Heart left ventricle (tissue), 16 donors: ENCODE results near the gene CGB8. TPM values are rescaled to one million over a fixed set of nuclear protein-coding genes. Genes with fewer than 3 reads are reported as not detected.
A peak's percentile ranks its signal among the peaks of the same experiment; 100 is the strongest.

Experiments
- ATAC-seq, 4 donors: fragments of 200-7000 bp; cut with Tn5 transposase; one replicate each; pipeline ENCODE4 v1.9.1; 2020 to 2022; ENCODE audit warnings: moderate library complexity in 4 of 4, mild to moderate bottlenecking in 3 of 4, moderate number of reproducible peaks in 1 of 4
- DNase-seq, 5 donors: peaks; one replicate each; pipeline ENCODE4 v3.0.0-alpha.2; 2020
- H3K27ac ChIP-seq, 12 donors: fragments of 200-600 bp; sonication (generic) in 4 of 12; one replicate each; pipeline versions ENCODE4 v1.5.0 to v1.8.0; 2016 to 2022; ENCODE audit warnings: mild to moderate bottlenecking in 2 of 12
- H3K27me3 ChIP-seq, 9 donors: fragments of 200-600 bp; sonication (generic) in 2 of 9; one replicate each; pipeline versions ENCODE4 v1.5.1 to v1.8.0; 2016 to 2022; ENCODE audit warnings: mild to moderate bottlenecking in 3 of 9
- H3K36me3 ChIP-seq, 9 donors: fragments of 200-600 bp; sonication (generic) in 2 of 9; one replicate each; pipeline versions ENCODE4 v1.5.0 to v1.8.0; 2018 to 2022; ENCODE audit warnings: mild to moderate bottlenecking in 2 of 9
- H3K4me1 ChIP-seq, 12 donors: fragments of 200-600 bp; sonication (generic) in 4 of 12; one replicate each; pipeline versions ENCODE4 v1.5.0 to v1.8.0; 2016 to 2022; ENCODE audit warnings: mild to moderate bottlenecking in 3 of 12
- H3K4me3 ChIP-seq, 12 donors: fragments of 200-600 bp; sonication (generic) in 4 of 12; one replicate each; pipeline versions ENCODE4 v1.5.0 to v1.8.0; 2017 to 2022; ENCODE audit warnings: mild to moderate bottlenecking in 9 of 12, moderate library complexity in 4 of 12
- H3K9me3 ChIP-seq, 12 donors: fragments of 200-600 bp; sonication (generic) in 4 of 12; one replicate each; pipeline versions ENCODE4 v1.5.0 to v1.8.0; 2016 to 2022; ENCODE audit warnings: mild to moderate bottlenecking in 1 of 12
- CTCF ChIP-seq, 12 donors: fragments of 200-600 bp; sonication (generic) in 4 of 12; IDR thresholded peaks; one replicate each; pipeline versions ENCODE4 v1.5.0 to v1.8.0; 2018 to 2022; ENCODE audit warnings: antibody characterized with exemption in 12 of 12, mild to moderate bottlenecking in 5 of 12
- POLR2A ChIP-seq, 2 donors: fragments of 450-650 bp; IDR thresholded peaks; one replicate each; pipeline ENCODE4 v1.6.1; 2017; ENCODE audit warnings: antibody characterized with exemption in 2 of 2, mild to moderate bottlenecking in 2 of 2, moderate library complexity in 2 of 2
- WGBS, 4 donors: extraction: QIAGEN DNeasy Blood & Tissue Kit in 2 of 4; methylation state at CpG; one replicate each; pipeline versions ENCODE4 v1.1.5 to v1.1.7; 2013 to 2018; 5-methylcytosine and 5-hydroxymethylcytosine counted together
- intact Hi-C, 10 donors: fragments of 100-400 bp; cut with DNase I; formaldehyde crosslinking; loops; one replicate each; pipeline versions ENCODE4 v1.11.1 to v1.14.2; 2022
- microRNA-seq, 4 donors: library from miRNA; unstranded; fragments of <30 nt; microRNA quantifications; one replicate each; pipeline versions ENCODE4 to v1.2.0, GENCODE V29; 2017 to 2020
- polyA plus RNA-seq, 2 donors: library from polyadenylated mRNA; stranded (reverse); fragments of 200-250 nt; gene quantifications; one replicate each; pipeline ENCODE4 v1.2.3, GENCODE V29; 2013
- total RNA-seq, 9 donors: library from RNA; depleted of rRNA in 2 of 9; stranded (reverse); fragments of >200 nt in 2 of 9; fragmentation: NEBNext Ultra II Directional in 3 of 9; extraction: Animal tissue kit (Norgen Biotek cat#: 25700) in 3 of 9; gene quantifications; one replicate each; pipeline versions ENCODE4 v1.1.0 to v1.2.4, GENCODE V29; 2016 to 2023
- donor health status: ischemic (EF 13 %, LVEDD 7.1; RV severe dilation, severe dysfunction).
- donor health status: healthy with polysubstance abuse.
- donor health status: DM: no; HTN: yes; CAD: no.
- donor health status: DM: no; HTN: no; CAD: no.
- donor health status: ischemic (EF 25% LVEDD 6.9; RV normal size, moderate dysfunction).
- donor health status: ischemic (EF 25% LVEDD 5.7; RV mildly dilated, moderate dysfunction).
- donor health status: healthy.
- donor health status: DM: yes; HTN: yes; CAD: no.
- donor health status: ischemic (EF 35%, LVEDD 5.7; RV mildly dilated, moderate dysfunction).
- donor health status: nonischemic (EF 11% LVEDD 7.7; RV severe dilation, severe dysfunction).
- donor health status: DM: yes; HTN: yes; CAD: no.
- donor health status: PGD.
- donor health status: ischemic (EF 29% LVEDD 5.4; RV normal size, mild dysfunction).
- donor health status: nonischemic (EF 23%, LVEDD 6.1; RV moderate dilation, normal function).

The CGB8 gene
- total and polyA plus RNA-seq, 11 donors = not detected

DNA sequence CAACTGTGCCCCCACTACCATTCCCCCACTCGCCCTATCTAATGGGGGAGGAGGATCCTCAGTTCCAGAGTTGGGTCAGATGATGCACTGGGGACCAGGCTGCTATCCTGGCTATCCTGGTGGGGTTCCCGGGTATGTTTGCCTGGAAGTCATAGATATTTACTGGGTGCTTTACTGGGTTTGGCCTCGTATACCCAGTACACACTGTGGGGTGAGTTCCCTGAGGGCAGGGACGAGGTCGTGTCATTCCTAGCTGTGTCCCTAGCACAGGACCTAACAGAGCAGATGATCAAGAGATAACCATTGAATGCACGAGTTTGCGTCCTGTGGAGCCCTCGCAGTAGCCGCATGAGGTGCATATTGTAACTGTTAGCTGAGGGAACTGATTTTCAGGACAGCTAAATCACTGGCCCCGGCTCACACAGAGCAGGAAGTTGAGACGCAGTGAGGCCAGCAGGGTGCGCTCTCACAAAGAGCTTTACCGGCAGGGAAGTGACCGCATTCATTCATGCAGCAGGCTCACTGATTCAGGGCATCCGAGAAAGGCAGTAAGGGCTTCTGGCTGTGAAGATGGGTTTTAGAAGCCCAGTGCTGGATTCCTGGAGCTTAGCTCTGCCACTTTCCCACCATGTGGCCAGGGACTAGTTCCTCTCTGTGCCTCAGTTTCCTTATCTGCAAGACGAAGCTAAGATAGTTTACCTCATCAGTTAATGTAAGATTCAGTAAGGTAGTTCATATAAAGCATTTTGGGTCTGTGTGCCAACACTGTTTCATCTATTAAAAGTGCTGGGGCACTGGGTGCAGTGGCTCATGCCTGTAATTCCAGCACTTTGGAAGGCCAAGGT, 49.2 kb downstream of the CGB8 start:
- Histone ChIP-seq H3K9me3 (no peaks in the 10 kb centered on the region), H3K4me1 (peaks cover under 1 to 8% (median 3%) of the 10 kb centered on the region in 12 donors), H3K27ac (no peak overlapping the region), H3K4me3 (no peak overlapping the region), H3K27me3 (no peaks in the 10 kb centered on the region), H3K36me3 (peaks cover 0 to 32% (median 21%) of the 10 kb centered on the region in 9 donors)
- 58 to 84% (median 59%) methylated on average over 6 to 16 of the region's 16 CpGs for WGBS, 4 donors
- ATAC-seq (peak in 3 of 4 donors; percentile 53 to 60 (median 55)), DNase-seq (peak in 1 of 5 donors; percentile 78)
- intact Hi-C loops = loop anchor here in 4 of 10 donors (10.0 kb wide), 3 partner anchors 195 to 215 kb away; no protein-coding TSS in a partner anchor
- TF ChIP-seq POLR2A (IDR thresholded peaks at IDR 0.05) = no peak
- TF ChIP-seq CTCF (IDR thresholded peaks at IDR 0.05) = peak; percentile 36 to 68 (median 49)

DNA sequence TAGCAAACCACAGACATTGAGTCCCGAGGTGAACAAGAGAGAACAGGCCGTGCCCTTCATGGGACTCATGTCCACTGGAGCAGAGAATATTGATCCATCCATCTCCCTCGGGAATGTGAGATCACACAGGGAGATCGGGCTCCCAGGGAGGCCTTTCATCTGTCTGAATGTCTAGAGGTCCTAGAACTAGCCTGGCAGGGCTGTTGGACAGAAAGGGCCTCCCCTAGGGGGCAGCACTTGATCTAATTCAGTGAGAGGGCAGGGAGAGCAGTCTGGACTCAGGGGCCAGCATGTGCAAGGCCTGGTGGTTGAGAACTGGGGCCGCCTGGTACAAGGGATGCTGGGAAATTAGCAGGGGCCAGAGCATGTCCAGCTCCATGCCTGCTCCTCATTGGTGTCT, 50.9 kb downstream of the CGB8 start:
- Histone ChIP-seq H3K4me3 (no peak overlapping the region), H3K36me3 (peaks cover 0 to 15% (median 3%) of the 10 kb centered on the region in 9 donors), H3K9me3 (no peaks in the 10 kb centered on the region), H3K4me1 (peaks cover 6 to 17% (median 12%) of the 10 kb centered on the region in 12 donors), H3K27ac (no peak overlapping the region), H3K27me3 (no peaks in the 10 kb centered on the region)
- intact Hi-C loops = loop anchor here in 4 of 10 donors (10.0 kb wide), 3 partner anchors 197 to 217 kb away; no protein-coding TSS in a partner anchor
- TF ChIP-seq POLR2A (IDR thresholded peaks at IDR 0.05) = no peak
- peak in 11 of 12 donors; percentile 10 to 47 (median 33) for TF ChIP-seq CTCF (IDR thresholded peaks at IDR 0.05)
- WGBS, 4 donors = 68 to 81% (median 72%) methylated on average over 5 of the region's 5 CpGs
- DNase-seq (no peak), ATAC-seq (no peak)

Small RNA genes within 50 kb of the gene (microRNA-seq; reads per million reads assigned to microRNA genes)
- gene MIR6798 = 0 to 0.26 (median 0) reads per million in 4 donors

Other genes starting within 250 kb of the CGB8 start
- 100 to 1,000 TPM in 1 of 9 donors, 10 to 100 TPM in 8; 39.8 to 103 (median 61.7) TPM for gene BCAT2, start 238.1 kb downstream of the CGB8 start, total RNA-seq
- 10 to 100 TPM; 62.5 to 84.7 TPM for gene BCAT2, start 238.1 kb downstream of the CGB8 start, polyA plus RNA-seq
- gene HSD17B14, start 212.6 kb downstream of the CGB8 start, total RNA-seq = 1 to 10 TPM in 8 of 9 donors, not detected in 1; 1.2 to 5.4 (median 3.3) TPM
- 1 to 10 TPM; 1.6 to 2.7 TPM for gene HSD17B14, start 212.6 kb downstream of the CGB8 start, polyA plus RNA-seq
- 10 to 100 TPM in 8 of 9 donors, 1 to 10 TPM in 1; 7.5 to 66.9 (median 24.8) TPM for gene PLEKHA4, start 180.5 kb downstream of the CGB8 start, total RNA-seq
- 10 to 100 TPM; 28.6 to 32.0 TPM for gene PLEKHA4, start 180.5 kb downstream of the CGB8 start, polyA plus RNA-seq
- gene PPP1R15A, start 176.7 kb downstream of the CGB8 start, total RNA-seq = 10 to 100 TPM; 51.7 to 88.2 (median 62.6) TPM
- gene PPP1R15A, start 176.7 kb downstream of the CGB8 start, polyA plus RNA-seq = 100 to 1,000 TPM in 1 of 2 donors, 10 to 100 TPM in 1; 86.6 to 181 TPM
- 1 to 10 TPM in 1 of 9 donors, under 1 TPM in 5, not detected in 3; 0.21 to 1.1 (median 0.32) TPM for gene TULP2, start 150.4 kb downstream of the CGB8 start, total RNA-seq
- under 1 TPM in 1 of 2 donors, not detected in 1; 0.26 TPM for gene TULP2, start 150.4 kb downstream of the CGB8 start, polyA plus RNA-seq
- 100 to 1,000 TPM; 200 to 428 (median 286) TPM for gene NUCB1, start 148.8 kb downstream of the CGB8 start, total RNA-seq
- 100 to 1,000 TPM; 179 to 384 TPM for gene NUCB1, start 148.8 kb downstream of the CGB8 start, polyA plus RNA-seq
- under 1 TPM in 1 of 9 donors, not detected in 8; 0.49 TPM for gene DHDH, start 115.4 kb downstream of the CGB8 start, total RNA-seq
- under 1 TPM in 1 of 2 donors, not detected in 1; 0.15 TPM for gene DHDH, start 115.4 kb downstream of the CGB8 start, polyA plus RNA-seq
- 10 to 100 TPM; 17.9 to 68.4 (median 23.1) TPM for gene BAX, start 94.2 kb downstream of the CGB8 start, total RNA-seq
- gene BAX, start 94.2 kb downstream of the CGB8 start, polyA plus RNA-seq = 10 to 100 TPM; 21.1 to 34.4 TPM
- gene FTL, start 83.8 kb downstream of the CGB8 start, total RNA-seq = 1,000 to 10,000 TPM in 4 of 9 donors, 100 to 1,000 TPM in 5; 484 to 6,770 (median 857) TPM
- 1,000 to 10,000 TPM in 1 of 2 donors, 100 to 1,000 TPM in 1; 836 to 1,542 TPM for gene FTL, start 83.8 kb downstream of the CGB8 start, polyA plus RNA-seq
- 100 to 1,000 TPM; 125 to 264 (median 173) TPM for gene GYS1, start 55.8 kb downstream of the CGB8 start, total RNA-seq
- 100 to 1,000 TPM; 114 to 154 TPM for gene GYS1, start 55.8 kb downstream of the CGB8 start, polyA plus RNA-seq
- gene RUVBL2, start 55.2 kb downstream of the CGB8 start, total RNA-seq = 10 to 100 TPM; 41.4 to 93.9 (median 50.9) TPM
- 100 to 1,000 TPM in 1 of 2 donors, 10 to 100 TPM in 1; 68.0 to 109 TPM for gene RUVBL2, start 55.2 kb downstream of the CGB8 start, polyA plus RNA-seq
- not detected for gene LHB, start 32.0 kb downstream of the CGB8 start, total RNA-seq
- not detected for gene LHB, start 32.0 kb downstream of the CGB8 start, polyA plus RNA-seq
- gene CGB3, start 24.8 kb downstream of the CGB8 start, total RNA-seq = not detected
- gene CGB3, start 24.8 kb downstream of the CGB8 start, polyA plus RNA-seq = not detected
- gene CGB2, start 17.2 kb downstream of the CGB8 start, total RNA-seq = not detected
- gene CGB2, start 17.2 kb downstream of the CGB8 start, polyA plus RNA-seq = not detected
- gene CGB1, start 12.2 kb downstream of the CGB8 start, total RNA-seq = not detected
- not detected for gene CGB1, start 12.2 kb downstream of the CGB8 start, polyA plus RNA-seq
- gene CGB5, start 5.3 kb downstream of the CGB8 start, total RNA-seq = not detected
- gene CGB5, start 5.3 kb downstream of the CGB8 start, polyA plus RNA-seq = not detected
- under 1 TPM in 1 of 9 donors, not detected in 8; 0.27 TPM for gene CGB7, start 8.6 kb upstream of the CGB8 start, total RNA-seq
- gene CGB7, start 8.6 kb upstream of the CGB8 start, polyA plus RNA-seq = under 1 TPM; 0.08 TPM
- gene NTF4, start 15.7 kb upstream of the CGB8 start, total RNA-seq = not detected
- under 1 TPM in 1 of 2 donors, not detected in 1; 0.76 TPM for gene NTF4, start 15.7 kb upstream of the CGB8 start, polyA plus RNA-seq
- 1 to 10 TPM in 2 of 9 donors, under 1 TPM in 7; 0.12 to 1.6 (median 0.36) TPM for gene KCNA7, start 23.6 kb upstream of the CGB8 start, total RNA-seq
- 1 to 10 TPM in 1 of 2 donors, under 1 TPM in 1; 0.07 to 2.2 TPM for gene KCNA7, start 23.6 kb upstream of the CGB8 start, polyA plus RNA-seq
- gene SNRNP70, start 36.3 kb upstream of the CGB8 start, total RNA-seq = 100 to 1,000 TPM in 4 of 9 donors, 10 to 100 TPM in 5; 61.6 to 115 (median 92.2) TPM
- gene SNRNP70, start 36.3 kb upstream of the CGB8 start, polyA plus RNA-seq = 100 to 1,000 TPM in 1 of 2 donors, 10 to 100 TPM in 1; 96.6 to 163 TPM
- gene LIN7B, start 65.3 kb upstream of the CGB8 start, total RNA-seq = 10 to 100 TPM; 13.4 to 55.8 (median 22.6) TPM
- 10 to 100 TPM; 12.6 to 40.5 TPM for gene LIN7B, start 65.3 kb upstream of the CGB8 start, polyA plus RNA-seq
- 1 to 10 TPM in 6 of 9 donors, under 1 TPM in 3; 0.69 to 3.1 (median 1.3) TPM for gene C19orf73, start 70.0 kb upstream of the CGB8 start, total RNA-seq
- gene C19orf73, start 70.0 kb upstream of the CGB8 start, polyA plus RNA-seq = 1 to 10 TPM; 1.4 to 3.8 TPM
- 1 to 10 TPM; 2.7 to 7.7 (median 5.1) TPM for gene PPFIA3, start 70.4 kb upstream of the CGB8 start, total RNA-seq
- 10 to 100 TPM in 1 of 2 donors, 1 to 10 TPM in 1; 7.4 to 12.8 TPM for gene PPFIA3, start 70.4 kb upstream of the CGB8 start, polyA plus RNA-seq
- 1,000 to 10,000 TPM in 4 of 9 donors, 100 to 1,000 TPM in 5; 544 to 1,953 (median 875) TPM for gene HRC, start 106.3 kb upstream of the CGB8 start, total RNA-seq
- gene HRC, start 106.3 kb upstream of the CGB8 start, polyA plus RNA-seq = 100 to 1,000 TPM; 267 to 867 TPM
- gene TRPM4, start 108.7 kb upstream of the CGB8 start, total RNA-seq = 10 to 100 TPM; 19.3 to 34.5 (median 25.8) TPM
- gene TRPM4, start 108.7 kb upstream of the CGB8 start, polyA plus RNA-seq = 10 to 100 TPM; 16.8 to 45.3 TPM